GM19238 (cell line): ENCODE results near the gene IPCEF1.
"Not testable (repeated sequence)": the region's sequence is repeated elsewhere in the genome, so short reads cannot be mapped to it uniquely, and the experiment has no call there.

Source experiments
- DNase-seq: peaks from one replicate; pipeline ENCODE4 v3.0.0; 2011; ENCODE audit warnings: low spot score; ENCODE audit not compliant: insufficient read length

The IPCEF1 gene

DNA sequence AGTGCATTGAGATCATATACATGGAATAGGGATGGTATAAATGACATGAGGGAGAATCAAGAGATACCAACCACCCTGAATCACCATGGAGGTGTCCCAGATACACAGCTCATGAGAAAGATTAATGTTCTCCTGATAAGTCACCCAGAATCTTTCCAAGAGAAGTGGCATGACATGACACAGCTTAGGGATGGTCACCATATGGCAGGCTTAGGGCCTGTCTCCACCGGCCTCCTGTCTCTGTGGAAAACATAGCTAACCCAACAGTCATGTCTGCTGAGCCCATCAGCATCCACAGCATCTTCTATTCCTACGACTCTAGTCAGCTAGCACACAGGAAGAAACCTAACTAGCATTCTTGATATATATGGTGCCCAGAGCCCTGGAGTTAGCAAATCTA lies 133.3 kb downstream of the IPCEF1 start:
- no peak for DNase-seq

GRCh38 chr6:154222716-154223115 lies 133.9 kb downstream of the IPCEF1 start:
- DNase-seq: no peak

DNA sequence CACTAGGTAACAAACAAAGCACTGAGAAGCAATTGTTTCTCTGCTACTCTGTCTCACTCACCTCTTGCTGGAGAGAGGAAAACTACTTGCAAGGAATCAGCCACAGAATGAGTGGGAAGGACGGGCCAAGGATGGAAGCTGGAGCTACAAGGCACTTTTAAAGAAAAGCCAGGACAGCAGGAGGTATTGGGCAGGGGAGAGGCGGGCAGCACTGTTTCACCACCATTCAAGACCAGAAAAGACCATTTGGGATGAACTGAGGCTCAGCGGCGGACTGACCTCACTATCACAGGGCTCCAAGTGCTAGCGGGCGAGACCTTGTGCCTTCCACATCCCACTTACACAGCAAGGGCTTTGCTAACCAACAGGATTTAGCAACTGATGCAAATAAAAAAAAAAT lies 137.4 kb downstream of the IPCEF1 start:
- DNase-seq: no peak

GRCh38 chr6:154218787-154219186 lies 137.8 kb downstream of the IPCEF1 start:
- DNase-seq: no peak

- no peak for DNase-seq
Observed at GRCh38 chr6:154218301-154218700, 138.3 kb downstream of the IPCEF1 start.

DNA sequence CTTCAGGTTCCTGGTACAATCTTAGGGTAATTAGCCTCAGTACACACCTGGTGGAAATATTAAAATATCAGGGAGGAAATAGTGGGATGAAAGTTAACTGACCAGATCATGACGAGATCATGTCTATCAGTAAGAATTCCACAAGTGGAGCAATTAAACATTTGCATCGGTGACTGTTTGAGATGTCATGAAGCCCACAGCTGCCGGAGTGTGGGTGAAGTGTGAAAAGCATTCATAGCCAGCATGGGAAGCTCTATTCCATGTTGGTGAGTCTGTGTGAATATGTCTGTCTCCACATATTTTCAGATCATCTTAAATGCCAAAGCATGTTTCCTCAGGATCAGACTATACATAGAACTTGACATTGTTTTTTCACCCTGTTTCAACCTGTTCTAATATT lies 142.8 kb downstream of the IPCEF1 start:
- no peak for DNase-seq

DNA sequence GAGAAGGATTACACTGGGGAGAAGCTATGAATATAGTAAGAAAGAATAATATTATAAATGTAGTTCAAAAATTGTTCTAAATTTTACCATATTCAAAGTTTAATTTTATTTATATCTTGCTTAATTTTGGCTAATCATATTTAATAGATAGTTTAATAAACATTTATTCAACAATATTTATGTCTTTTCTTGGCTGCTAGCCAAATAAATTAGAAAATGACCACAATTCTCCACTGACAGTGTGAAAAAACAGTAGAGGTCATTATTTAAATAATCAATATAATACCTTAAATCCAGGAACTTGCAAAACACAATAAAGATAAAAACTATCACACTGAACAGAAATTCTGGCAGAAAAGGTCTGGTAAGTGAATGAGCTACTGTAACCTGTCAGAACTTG lies 145.9 kb downstream of the IPCEF1 start:
- no peak for DNase-seq

GRCh38 chr6:154209555-154209954 lies 147.0 kb downstream of the IPCEF1 start:
- no peak for DNase-seq

DNA sequence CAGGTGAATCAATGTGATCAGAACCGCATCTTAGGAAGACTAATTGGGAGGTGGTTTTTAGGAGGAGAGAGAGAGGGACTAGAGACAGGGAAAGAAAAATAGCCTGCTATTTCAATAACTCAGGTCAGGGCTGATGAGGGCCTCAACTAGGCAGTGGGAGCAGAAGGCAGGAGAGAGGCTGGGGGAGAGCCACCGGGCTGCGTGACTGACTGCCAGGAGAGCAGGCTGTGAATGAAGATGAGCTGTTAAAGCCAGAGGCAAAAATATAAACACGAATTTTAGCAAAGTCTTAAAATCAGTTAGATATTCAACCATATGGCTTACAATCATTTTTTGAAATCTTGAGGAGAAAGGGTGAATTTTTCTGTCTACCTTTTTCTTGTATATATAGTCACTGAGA lies 149.6 kb downstream of the IPCEF1 start:
- no peak for DNase-seq

DNA sequence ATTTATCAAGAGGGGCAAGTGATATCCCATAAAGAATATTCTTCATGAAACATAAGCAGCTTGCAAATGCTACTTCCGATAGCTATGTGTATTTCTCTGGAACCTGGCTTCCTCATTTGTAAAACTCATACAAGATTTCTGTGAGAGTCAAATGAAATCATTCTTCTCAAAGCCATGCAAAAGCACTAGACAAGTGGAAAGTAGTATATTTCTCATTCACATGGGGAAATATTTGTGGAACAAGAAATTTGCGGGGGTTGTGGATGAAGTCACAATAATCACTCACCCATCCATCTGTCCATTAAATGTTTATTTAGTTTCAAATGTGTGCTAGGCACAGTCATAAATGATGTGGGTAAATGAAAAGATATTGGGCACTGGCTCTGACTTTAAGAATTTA lies 150.5 kb downstream of the IPCEF1 start:
- DNase-seq: no peak

GRCh38 chr6:154202958-154203357 lies 153.6 kb downstream of the IPCEF1 start:
- DNase-seq: no peak

DNA sequence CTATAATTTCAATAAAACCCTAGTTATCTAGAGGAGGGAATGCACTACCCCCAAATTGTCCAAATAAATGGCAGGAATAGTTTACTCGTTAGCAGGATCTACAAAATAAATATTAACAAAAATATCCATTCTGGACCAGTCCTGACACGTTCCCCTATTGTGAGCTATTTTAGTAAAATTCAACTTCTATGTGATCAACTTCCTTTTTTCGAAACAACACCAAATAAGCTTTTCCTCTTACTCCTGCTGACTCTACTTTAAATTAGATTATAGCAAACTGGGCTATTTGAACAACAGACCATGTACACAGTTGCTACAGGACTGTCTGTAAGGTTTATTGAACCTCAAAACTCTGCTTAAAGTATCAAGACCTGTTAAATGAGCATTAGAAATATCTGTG lies 154.3 kb downstream of the IPCEF1 start:
- no peak for DNase-seq

GRCh38 chr6:154201688-154202087 lies 154.9 kb downstream of the IPCEF1 start:
- DNase-seq: not testable (repeated sequence)

DNA sequence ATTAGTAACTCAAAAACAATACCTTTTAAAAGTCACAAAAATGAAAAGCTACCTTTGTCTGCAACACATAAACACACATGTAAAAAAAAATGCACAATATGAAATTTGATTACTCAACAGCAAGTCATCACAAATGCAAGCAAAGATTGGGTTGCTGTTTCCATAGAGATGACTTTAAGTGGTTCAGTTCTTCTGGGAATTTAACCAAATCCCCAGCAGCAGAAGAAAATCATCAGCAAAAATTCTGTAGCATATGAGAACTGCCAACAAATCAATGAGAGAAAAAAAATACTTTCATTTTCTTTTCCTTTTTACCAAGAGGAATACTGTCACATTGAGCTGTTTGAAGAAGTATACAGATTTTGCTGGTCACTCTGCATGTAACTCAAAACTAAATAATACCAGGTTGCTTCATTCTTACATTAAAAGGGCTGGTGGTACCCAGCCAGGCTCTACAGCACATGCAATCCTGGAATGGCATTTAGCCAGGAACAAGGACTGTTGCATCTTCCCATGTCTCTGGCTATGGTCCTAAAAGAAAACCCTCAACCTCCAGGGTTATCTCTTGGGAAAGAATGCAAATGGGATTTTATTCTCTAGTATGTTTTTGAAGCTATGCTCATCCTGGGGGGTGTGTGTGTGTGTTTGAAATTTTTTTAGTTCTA lies 159.3 kb downstream of the IPCEF1 start:
- no peak for DNase-seq

DNA sequence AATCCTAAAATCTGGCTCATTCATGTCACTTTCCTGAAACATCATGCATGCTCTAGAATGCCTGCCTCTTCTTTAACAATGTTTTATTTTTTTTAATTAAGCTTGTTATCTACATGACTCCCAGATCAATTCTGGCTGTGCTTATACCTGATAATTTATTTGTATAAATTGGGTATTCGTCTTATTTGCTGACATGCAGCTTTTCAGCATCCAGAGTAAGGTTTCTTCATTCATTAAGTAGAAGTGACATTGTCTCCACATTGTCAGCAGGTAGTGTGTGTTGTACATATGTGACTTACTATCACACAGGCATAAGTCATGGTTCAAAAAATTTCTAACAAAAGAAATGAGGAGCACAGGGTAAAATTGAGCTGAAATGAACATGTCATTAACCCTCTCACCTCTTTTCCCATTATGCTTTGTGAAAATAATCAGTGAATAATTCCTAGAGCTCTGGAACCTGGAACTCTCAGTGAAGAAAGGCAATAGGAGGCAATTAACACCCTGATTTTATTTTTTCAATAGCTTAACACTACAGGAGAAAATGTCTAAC lies 160.2 kb downstream of the IPCEF1 start:
- DNase-seq: no peak

DNA sequence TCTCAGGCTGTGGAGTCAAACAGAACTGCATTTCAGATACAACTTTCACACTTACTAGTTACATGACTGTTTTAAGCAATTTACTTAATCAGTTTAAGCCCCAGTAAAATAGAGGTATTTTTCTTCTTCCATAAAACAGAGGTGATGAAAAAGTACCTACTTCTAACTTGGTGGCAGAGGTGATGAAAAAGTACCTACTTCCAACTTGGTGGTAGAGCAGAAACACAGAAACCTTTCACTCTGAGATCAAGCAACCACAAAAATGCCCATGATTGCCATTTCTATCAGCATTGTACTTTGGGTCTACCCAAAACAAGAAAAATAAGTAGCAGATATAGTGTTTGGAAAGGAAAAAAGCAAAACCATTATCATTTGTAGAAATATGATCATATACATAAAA lies 168.9 kb downstream of the IPCEF1 start:
- no peak for DNase-seq

GRCh38 chr6:154187203-154187602 lies 169.4 kb downstream of the IPCEF1 start:
- DNase-seq: no peak

DNA sequence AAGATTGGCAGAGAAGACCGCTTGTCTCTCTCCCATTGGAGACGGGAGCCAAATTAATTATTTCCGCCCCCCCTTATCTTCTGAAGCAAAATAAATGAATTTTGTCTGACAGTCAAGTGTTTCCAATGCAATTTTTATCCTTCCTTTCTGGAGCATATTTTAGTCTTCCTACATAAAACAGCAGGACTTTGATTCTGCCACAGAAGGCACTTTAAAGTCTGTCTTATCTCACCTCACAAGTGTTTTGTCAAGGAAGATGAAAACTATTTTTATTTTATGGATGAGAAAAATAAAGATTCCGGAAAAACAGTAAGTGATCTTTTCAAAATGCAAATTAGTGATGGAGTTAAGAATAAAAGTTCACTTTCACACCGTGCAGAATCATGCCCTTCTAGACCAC lies 177.2 kb downstream of the IPCEF1 start:
- no peak for DNase-seq

GRCh38 chr6:154172393-154172792 lies 184.2 kb downstream of the IPCEF1 start:
- DNase-seq: not testable (repeated sequence)

GRCh38 chr6:154170106-154170505 lies 186.5 kb downstream of the IPCEF1 start:
- no peak for DNase-seq

DNA sequence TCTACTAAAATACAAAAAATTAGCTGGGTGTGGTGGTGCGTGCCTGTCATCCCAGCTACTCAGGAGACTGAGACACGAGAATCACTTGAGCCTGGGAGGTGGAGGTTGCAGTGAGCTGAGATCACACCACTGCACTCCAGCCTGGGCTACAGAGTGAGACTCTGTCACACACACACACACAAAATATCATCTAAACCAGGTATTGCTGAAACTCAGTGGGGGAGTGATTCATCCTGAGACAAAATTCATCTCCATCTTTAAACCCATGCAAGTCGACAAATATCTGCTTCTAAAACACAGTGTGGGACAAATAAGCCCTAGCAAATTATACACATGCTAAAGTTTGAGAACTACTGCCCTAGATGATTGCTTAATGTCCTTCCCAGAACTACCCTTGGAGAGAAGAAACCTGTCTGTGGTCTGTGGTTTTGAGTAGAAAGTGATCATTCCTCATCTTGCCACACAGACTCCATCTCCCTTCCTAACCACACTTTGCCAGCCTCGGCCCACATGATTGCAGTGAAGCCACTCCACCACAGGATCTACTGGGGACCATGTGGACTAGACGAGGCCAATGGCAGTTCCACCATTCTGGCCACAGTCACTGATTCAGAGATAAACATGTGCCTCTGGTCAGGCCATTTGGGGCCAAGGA lies 187.3 kb downstream of the IPCEF1 start:
- no peak for DNase-seq

GRCh38 chr6:154167126-154167525 lies 189.5 kb downstream of the IPCEF1 start:
- DNase-seq: no peak

DNA sequence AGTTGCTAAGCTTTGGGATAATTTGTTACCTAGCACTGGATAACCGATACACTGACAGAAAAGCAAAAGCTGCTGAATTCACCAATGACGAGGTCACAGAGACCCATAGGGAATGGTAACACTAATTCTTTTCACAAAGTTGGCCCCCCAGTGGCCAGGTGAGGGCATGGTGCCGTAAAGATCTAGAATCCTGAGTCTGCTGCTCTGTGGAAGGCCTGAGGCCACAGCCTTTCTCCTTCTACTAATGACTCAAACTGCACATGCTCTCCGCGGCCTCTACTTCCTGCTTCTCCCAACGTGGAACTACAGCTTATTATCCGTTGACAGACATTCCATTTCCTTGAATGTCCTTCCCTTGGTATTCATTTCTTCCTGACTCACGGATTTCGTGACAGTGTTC lies 190.5 kb downstream of the IPCEF1 start:
- DNase-seq: no peak
